ENCODE results near the gene ARFGAP1. TPM values are rescaled to one million over a fixed set of nuclear protein-coding genes. Genes with fewer than 3 reads are reported as not detected.
"Not testable (repeated sequence)": the region's sequence is repeated elsewhere in the genome, so short reads cannot be mapped to it uniquely, and the experiment has no call there.

The ARFGAP1 gene
- total RNA-seq, 1 donor from 2014 or later: 45.3 TPM

DNA sequence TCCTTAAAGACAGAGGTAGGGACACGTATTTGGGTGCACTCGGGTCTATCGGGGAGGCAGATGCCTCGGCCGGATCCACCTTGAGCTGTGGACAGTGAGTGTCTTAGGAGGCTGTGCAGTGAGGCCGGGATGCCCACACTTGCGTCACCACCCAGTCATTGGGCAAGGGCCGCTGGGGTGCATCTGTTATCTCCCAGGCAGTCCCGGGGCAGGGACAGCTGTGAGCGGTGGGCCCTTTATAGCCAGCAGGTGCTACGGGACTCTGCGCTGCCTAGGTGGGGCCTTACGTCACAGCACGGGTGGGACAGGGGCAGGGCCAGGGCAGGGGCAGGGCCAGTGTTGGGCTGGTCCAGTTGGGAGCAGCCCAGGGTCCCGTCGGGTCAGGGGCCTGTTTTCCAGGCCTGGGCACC is 19.7 kb downstream of the ARFGAP1 start:
- DNase-seq: no peak

- no peak for DNase-seq
Observed at GRCh38 chr20:63292904-63293303, 20.3 kb downstream of the ARFGAP1 start, which contains the start of gene COL20A1. TSS of gene COL20A1 (plus strand) at chr20:63293186. CDS start at chr20:63295108, 1,922 bp downstream.

DNA sequence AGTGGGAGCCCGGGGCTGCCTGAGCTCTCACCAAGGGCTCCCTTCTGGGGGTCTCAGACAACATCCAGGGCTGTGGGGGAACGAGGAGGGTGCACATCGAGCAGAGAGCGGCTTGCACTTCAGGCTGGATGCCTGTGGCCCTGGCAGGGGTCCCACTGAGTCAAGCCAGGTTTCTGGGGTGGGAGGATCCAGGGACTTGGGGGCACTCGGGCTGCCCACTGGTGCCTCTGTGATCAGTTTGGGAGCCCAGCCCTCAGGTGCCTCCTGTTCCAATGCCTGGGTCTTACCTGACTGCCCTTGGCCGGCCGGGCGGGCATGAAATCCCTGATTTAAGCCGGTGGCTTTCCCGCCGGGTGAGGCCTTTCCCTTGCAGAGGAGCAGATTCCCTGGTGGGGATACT is 20.8 kb downstream of the ARFGAP1 start:
- no peak for DNase-seq

DNA sequence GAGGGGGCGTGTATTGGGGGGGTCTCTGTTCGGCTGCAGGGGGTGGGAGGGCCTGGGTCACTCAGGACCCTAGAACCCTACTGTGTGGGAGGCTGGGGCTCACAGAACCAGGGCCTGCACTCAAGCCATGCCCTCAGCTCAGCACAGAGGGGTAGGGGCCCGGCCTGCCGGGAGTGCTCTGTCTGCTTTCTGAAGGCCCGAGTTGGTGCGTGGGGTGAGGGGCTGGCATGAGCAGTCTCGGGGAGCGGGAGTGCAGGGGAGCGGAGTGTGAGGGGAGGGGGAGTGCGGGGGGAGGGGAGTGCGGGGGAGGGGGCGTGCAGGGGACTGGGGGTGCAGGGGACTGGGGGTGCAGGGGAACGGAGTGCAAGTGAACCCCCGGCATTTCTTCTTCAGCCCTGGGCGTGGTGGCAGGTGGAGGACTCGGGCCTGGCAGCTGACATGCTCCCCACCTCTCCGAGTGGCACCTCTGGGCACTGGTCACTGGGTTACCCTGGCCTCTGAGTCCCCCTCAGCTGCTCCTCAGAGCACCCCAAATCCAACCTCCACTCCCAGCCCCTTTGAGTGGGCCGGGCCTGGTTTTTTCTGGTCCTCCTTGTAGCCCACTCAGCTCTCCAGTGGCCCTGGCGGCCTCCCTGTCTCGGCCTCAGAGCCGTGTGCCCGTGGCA is 21.4 kb downstream of the ARFGAP1 start:
- no peak for DNase-seq

GRCh38 chr20:63294536-63294900 is 21.9 kb downstream of the ARFGAP1 start:
- no peak for DNase-seq

GRCh38 chr20:63295018-63295417 is 22.4 kb downstream of the ARFGAP1 start:
- no peak for DNase-seq

DNA sequence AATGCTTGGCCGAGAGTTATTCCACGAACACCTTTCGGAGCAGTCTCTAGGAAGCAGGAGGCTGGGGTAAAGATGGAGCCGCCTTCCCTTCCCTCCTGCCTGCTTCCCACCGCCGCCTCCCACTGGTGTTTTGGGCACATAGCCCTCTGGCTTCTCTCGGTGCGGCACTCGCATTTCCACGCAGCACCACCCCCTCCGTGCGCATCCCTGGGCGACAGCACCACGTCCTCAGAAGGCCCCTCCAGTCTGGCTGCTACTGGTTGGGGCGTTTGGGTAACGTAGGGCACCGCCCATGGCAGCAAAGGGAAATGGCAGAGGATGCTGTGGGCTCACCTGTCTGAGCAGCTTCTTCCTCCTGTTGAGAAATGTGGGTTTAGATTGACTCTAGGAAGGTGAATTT is 22.8 kb downstream of the ARFGAP1 start:
- DNase-seq: no peak

GRCh38 chr20:63295846-63296245 is 23.2 kb downstream of the ARFGAP1 start:
- no peak for DNase-seq

DNA sequence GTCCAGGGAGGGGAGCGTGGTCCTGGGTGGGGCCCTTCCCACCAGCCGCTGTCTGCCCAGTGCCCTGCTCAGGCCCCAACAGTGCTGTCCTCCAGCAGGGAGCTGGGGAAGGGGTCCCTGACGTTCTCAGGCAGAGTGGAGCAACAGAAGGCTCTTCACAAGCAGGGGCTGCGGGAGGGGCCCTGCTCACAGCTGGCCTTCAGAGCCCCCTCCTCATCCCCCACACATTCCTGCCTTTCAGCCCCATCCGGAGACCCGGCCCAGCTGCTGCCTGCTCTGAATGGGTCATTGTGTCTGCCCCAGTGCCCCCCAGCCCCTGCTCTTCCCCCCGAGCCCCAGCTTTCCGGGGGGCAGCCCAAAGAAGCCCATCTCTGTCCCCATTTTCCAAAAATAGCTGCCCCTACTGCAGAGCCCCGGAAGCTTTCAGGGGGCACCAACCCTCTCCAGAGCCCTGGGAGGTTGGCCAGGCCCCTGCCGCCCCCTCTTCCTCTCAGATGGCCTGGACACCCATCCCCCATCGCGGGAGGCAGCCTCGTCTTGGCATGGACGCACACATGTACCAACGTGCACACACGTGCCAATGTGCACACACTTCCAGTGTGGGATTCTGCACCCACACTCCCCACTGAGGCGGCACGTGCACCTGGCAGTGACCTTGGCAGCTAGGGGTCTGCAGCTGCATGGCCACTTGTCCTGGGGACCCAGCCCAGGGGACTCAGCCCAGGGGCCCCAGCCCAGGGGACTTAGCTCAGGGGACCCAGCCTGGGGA is 24.1 kb downstream of the ARFGAP1 start:
- DNase-seq: no peak

DNA sequence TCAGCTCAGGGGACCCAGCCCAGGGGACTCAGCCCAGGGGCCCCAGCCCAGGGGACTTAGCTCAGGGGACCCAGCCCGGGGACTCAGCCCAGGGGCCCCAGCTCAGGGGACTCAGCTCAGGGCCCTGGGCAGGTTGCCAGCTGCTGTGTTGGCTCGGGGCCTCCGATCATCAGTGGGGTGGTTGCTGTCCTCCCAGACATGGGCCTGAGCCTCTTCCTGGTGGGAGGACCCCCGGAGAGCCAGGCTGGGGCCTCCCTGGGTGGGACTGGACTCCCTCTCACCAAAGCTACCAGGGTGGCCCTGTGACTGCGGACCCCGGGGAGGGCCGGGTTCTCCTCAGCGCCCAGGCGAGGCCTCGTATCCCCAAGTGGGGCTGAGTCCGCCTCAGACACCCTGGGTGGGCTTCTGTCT is 24.8 kb downstream of the ARFGAP1 start:
- no peak for DNase-seq

- DNase-seq: no peak
Observed at GRCh38 chr20:63297796-63298572, 25.4 kb downstream of the ARFGAP1 start.

- no peak for DNase-seq
Observed at GRCh38 chr20:63298731-63299312, 26.2 kb downstream of the ARFGAP1 start.

GRCh38 chr20:63301671-63302070 is 29.1 kb downstream of the ARFGAP1 start:
- no peak for DNase-seq

DNA sequence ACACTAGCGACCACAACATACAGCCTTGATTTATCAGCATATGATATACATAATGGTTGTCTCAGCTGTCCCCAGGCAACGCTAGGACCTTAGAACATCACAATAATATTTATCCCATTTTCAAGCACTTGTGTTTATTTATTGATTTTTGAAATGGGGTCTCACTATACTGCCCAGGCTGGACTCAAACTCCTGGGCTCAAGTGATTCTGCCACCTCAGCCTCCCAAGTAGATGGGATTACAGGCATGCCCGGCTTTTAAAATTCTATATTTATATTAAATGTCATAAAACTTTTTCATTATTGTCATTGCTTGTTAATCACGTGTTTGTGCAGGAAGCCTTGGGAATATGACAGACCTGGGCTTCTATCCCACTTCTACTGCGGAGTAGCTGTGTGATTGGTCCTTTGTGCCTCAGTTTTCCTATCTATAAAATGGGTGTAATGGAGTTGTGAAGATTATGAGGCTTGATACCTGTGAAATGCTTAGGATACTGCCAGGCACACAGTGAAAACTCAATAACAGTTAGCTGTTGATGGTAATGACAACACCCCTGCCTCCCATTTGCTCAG is 30.6 kb downstream of the ARFGAP1 start:
- DNase-seq: no peak

- no peak for DNase-seq
Observed at GRCh38 chr20:63305393-63305792, 32.8 kb downstream of the ARFGAP1 start.

GRCh38 chr20:63305933-63306672 is 33.5 kb downstream of the ARFGAP1 start:
- not testable (repeated sequence) for DNase-seq

DNA sequence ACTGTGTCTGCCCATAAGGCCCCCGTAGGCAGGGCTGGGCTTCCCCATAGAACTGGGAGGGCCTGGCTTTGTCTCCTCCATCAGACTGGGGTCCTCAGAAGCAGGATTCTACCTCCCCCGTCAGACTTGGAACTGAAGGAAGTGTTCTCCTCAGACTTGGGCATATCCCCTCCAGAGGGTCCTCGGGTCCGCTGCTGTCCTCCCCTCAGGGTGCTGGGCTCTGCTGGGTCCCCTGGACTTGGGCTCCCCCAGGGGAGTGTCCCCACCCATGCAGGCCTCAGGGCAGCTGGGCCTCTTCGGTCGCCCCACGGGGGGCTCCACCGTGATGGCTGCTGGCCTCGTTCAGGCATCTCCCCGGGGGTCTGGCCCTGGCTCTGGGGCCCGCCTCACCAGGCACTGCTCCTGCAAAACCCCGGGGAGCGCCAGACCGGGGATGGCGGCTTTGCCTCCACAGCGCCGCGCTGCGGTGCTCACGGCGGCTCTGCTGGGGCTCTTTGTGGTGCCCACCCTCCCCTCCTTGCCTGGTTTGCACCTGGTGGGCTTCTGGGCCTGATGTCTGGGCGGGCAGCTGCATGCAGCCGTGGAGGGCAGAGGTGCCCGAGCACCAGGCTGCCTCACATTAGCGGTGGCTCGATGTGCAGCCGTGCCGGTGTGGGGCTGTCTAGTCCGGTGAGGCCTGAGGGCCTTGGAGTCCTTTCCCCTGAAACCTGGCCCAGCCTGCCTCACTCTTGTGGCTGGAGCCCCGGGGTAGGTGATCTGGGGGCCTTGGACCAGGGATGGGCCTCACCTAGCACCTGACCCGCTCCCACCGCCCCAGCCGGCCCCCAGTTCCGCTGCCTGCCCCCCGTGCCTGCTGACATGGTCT is 34.3 kb downstream of the ARFGAP1 start:
- DNase-seq: no peak

GRCh38 chr20:63307538-63308217 is 35.1 kb downstream of the ARFGAP1 start:
- no peak for DNase-seq

- DNase-seq: no peak
Observed at GRCh38 chr20:63308218-63308911, 35.8 kb downstream of the ARFGAP1 start.
